Measurements from ENCODE around the gene SYTL5.

GRCh38 chrX:38106991-38107655 lies 100.8 kb downstream of the SYTL5 start:
- TF ChIP-seq CTCF (optimal IDR thresholded peaks at IDR 0.05 in 1 of 3, IDR thresholded peaks at IDR 0.05 in 1 of 3, conservative IDR thresholded peaks at IDR 0.05 in 1 of 3; ENCODE audit: extremely low read depth in 1 of 3, insufficient read depth in 2 of 3, low read length in 3 of 3) (no peak), EZH2 (IDR thresholded peaks at IDR 0.05; ENCODE audit: low read length) (no peak)
